NCI-H1417 (cell line): Measurements from ENCODE around the gene BCKDHA.
"Not testable (repeated sequence)": the region's sequence is repeated elsewhere in the genome, so short reads cannot be mapped to it uniquely, and the experiment has no call there.

Experiments used
- DNase-seq, 3 experiments: peaks; one replicate each; lab custom pipeline; 2025; lab: John Stamatoyannopoulos, UW

The BCKDHA gene

DNA sequence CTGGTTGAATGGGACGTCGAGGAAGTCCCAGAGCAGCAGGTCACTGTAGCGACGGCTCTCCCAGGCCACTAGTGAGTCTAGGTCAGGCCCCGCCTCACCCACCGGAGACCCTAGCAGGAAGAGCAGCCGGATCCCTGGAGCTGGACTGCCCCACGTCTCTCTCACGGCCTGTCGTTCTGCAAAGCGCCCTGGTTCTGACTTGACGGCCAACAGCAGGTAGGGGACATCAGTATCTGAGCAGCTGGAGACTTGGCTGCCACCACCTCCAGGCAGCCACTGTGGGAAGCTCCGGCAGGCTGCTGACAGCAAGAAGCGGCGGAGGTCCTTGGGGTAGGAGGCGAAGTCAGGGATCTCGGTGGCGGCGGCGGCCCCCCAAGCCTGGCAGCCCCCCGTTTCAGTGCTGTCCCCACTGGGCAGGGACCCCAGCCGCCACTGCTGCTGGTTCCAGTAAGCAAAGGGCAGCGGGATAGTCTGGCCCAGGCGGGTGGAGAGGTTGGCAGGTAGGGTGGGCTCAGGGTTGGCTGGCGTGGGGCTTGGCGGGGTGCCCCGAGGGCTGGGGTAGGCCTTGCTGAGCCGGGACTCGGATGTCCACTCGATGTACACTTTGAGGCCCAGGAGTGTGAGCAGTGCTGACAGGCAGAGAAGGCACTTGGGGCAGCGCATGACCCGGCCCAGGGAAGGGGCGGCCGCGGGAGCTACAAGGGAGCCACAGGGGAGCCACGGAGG lies 28.7 kb downstream of the BCKDHA start:
- no peak for DNase-seq

DNA sequence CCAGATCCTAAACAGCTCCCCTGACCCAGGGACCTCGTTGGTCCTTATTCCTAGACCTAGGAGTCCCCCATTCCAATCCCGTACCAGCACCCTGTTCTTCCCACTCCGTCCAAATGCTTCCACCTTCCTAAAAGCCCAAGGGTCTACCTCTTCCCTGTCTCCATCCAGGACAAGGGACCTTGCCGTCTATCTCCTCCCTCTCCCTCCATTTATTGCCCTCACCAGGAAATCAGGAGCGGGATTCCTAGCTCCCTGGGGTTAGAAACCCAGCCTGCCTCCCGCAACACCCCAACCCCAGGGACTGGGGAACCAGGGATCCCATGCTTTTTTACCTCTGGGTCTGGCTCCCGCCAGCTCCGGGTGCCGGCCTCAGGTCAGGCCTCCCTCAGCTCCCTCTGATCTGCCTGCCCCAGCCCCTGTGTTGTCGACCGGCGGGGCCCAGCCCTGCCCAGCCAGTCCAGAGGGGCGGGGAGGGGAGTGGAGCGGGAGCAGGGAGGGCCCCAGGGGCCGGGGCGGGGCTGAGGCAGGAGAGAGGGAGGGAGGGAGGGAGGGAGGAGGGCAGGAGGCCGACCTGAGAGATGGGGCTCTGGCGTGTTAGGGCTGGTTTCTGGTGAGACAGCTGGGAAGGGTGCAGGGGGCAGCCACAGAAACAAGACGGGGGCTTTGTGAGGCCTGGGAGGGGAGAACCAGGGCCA lies 29.5 kb downstream of the BCKDHA start, which contains the start of gene B3GNT8:
Gene B3GNT8 (minus strand): TSS at position 423 of the 695 bp plus-strand sequence. CDS start 596 bp downstream, outside the sequence.
- peak; percentile 72 to 89 (median 73) for DNase-seq

DNA sequence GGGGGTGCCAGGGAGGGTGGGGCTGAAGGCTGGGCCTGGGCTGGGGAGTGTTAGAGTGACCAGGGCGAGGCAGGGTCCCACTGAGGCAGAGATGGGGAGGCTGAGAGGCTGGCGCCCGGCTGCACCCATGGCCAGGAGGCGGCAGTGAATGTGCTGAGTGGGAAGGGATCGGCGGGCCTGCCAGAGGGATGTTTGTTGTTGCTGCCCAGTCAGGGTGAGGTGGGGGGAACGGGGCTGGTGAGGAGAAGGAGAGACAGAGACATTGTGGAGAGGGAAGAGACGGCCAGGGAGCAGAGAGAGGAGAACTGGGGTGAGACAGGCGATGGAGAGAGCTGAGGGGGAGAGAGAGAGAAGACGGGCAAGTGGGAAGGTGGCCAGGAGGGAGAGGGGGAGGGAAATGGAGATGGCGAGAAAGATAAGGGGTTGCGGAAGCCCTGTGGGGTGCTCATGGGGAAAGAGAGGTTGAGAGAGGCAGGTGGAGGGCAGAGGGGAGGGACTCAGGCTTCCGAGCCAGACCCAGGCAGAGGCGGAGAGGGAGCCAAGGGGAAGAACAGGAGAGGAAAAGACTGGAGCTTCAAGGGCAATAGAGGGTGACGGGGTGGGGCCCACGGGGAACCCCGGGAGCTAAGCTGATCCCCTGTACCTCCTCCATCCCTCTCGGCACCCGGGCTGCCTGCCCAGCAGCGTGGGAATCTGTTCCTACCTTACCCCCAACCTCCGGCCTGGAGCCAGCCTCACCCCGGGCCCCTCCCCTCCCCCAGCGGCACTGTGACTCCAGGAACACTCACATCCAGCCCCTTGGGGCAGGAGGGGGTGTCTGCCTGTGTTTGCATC lies 30.2 kb downstream of the BCKDHA start:
- DNase-seq: peak; percentile 49 to 63 (median 62)

DNA sequence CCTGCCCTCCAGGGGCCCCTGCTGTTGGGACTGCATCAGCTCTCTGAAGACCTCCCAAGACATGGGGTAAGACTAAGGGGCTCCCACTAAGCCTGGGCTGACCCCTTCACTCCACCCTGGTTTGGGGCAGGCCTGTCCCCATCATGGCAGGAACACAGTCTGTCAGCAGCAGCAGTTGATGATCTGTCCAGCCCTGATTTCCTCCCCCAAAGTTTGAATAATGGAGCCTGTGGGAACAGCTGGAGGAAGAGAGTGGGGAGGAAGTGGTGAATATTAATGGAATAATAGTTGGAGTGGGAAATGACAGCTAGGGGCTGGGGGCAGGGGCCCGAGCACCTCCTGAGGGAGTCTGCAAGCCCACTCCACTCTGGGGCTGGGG lies 30.9 kb downstream of the BCKDHA start:
- no peak for DNase-seq

DNA sequence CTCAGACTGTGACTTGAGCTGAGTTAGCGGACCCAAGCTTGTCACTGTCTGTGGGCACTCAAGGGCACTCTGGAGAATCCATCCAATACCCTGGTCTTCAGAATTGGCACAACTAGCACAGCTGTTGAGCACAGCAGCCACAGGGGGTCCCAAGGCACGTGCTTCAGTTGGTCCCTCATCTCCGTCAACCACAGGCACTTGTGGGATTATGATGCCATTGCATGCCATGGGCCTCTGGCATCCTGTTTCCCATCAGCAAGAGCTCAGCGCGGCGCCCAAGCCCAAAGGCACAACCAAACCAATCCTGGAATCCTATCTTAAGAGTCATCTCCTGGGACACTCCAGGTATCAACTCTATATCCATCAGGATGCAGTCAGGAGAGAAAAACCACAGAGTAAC lies 33.3 kb downstream of the BCKDHA start:
- peak in 2 of 3 experiments; percentile 1 to 17 for DNase-seq

DNA sequence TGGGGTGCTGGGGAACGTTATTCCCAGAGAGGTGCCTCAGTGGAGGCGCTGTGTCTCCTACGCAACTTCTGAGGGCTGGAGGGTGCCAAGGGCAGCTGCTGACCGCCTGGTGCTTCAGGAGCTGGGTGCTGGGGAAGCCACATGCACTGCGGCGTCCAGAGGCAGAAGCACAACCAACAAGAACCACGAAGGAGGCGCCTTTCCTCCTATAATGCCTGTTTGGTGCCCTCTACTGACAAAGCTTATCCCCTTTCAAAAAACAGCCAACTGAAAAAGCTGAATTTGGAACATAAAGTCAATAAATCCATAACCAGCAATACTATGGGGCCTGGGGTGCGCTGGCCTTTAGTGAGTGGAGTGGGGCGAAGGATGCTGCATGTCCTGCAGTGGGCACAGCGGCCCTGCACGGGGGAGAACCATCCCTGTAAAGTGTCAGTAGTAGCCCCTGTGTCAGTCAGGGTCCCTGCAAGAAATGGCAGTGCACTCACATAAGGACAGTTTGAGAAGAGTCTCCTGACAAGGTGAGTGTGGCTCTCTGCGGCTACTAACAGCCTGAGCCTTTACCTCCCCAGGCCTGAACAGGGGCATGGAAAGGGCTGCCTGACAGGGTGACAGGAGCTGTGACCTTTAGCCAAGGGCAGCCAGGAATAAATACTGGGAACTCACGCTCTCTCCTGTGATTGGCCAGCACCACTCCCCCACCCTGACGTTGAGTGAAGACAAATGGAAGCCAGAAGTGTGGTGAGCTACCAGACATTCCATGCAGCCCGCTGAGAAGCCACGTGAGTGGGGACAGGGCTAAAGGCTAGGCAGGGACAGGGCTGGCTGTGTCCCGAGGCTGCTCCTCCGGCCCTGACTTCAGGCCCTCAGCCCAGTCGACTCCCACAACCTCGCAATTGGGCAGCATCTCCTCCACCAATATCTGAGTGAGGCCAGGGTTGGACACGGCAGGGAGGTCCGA lies 34.1 kb downstream of the BCKDHA start:
- peak in 2 of 3 experiments; percentile 6 to 9 for DNase-seq

DNA sequence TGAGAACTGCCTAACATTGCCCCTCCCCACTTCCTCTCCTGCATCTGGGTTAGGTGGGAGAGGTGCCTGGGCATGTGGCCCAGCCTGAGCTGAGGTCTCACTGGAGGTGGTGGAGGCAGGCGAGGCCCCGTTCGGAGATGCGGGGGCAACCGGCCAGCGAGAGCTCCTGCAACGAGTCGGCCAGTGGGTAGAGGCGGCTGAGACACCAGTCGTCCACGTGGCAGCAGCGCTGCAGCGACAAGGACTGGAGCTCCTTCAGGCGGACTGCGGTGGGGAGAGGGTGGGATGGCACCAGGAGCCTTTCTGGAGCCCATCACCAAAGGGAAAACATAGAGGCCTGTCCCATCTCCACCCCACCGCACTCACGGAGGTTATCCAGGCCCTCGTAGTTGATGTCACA lies 35.6 kb downstream of the BCKDHA start:
- DNase-seq: no peak

DNA sequence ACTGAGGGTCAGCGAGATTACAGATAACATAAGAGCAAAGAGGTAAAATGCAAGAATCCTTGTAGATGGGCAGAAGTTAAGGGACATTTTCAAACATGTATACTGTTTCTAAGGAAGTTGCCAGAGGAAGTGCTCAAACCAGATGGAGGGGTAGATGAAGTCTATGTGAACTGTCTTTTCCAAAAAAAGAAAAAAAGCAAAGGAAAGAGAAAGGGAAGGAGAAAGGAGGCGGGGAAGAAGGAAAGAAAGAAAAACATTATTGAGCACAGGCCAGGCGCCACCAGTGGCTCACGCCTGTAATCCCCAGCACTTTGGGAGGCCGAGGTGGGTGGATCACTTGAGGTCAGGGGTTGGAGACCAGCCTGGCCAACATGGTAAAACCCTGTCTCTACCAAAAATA lies 36.8 kb downstream of the BCKDHA start:
- no peak for DNase-seq

DNA sequence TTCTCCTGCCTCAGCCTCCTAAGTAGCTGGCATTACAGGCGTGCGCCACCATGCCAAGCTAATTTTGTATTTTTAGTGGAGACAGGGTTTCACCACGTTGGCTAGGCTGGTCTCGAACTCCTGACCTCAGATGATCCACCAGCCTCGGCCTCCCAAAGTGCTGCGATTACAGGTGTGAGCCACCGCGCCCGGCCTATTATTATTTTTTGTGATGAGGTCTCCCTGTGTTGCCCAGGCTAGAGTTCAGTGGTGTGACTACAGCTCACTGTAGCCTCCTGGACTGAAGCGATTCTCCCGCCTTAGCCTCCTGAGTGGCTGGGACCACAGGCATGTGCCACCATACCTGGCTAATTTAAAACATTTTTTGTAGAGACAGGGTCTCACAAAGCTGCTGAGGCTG lies 37.8 kb downstream of the BCKDHA start:
- not testable (repeated sequence) for DNase-seq

DNA sequence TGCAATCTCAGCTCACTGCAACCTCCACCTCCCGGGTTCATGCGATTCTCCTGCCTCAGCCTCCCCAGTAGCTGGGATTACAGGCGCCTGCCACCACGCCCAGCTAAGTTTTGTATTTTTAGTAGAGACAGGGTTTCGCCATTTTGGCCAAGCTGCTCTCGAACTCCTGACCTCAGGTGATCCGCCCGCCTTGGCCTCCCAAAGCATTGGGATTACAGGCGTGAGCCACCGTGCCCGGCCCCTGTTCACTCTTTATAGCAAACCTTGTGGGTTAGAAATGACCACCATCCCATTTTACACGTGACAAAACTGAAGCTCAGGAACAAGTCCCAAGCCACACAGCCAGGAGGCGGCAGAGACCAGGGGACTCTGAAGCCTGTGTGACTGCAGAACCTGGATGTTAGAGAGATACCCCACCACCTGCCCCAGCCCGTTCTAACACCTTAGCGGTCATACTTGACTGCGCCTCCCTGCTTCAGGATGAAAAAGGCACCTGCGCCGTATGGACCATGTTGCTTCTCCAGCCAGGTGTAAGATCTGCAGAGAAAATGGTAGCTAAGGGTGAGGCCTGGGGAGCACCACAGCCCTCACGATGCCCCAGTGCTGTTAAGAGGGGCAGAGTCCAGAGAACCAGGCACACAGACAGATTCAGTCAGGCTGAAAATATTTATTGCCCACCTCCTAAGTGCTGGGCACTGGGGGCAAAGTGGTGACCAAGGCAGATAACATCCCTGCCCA lies 38.5 kb downstream of the BCKDHA start:
- DNase-seq: no peak

DNA sequence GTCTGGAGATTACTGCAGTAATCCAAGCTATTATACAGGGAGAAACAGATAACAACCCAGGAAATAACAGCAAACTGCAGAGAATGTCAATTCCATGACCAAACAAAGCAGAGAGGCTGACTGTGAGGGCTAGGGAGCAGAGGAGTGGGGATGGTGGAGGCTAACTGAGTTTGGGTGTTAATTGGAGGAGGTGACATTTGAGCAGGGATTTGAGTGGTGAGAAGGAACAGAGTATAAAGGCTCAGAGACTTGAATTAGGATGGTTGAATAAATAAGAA lies 39.0 kb downstream of the BCKDHA start:
- DNase-seq: no peak

DNA sequence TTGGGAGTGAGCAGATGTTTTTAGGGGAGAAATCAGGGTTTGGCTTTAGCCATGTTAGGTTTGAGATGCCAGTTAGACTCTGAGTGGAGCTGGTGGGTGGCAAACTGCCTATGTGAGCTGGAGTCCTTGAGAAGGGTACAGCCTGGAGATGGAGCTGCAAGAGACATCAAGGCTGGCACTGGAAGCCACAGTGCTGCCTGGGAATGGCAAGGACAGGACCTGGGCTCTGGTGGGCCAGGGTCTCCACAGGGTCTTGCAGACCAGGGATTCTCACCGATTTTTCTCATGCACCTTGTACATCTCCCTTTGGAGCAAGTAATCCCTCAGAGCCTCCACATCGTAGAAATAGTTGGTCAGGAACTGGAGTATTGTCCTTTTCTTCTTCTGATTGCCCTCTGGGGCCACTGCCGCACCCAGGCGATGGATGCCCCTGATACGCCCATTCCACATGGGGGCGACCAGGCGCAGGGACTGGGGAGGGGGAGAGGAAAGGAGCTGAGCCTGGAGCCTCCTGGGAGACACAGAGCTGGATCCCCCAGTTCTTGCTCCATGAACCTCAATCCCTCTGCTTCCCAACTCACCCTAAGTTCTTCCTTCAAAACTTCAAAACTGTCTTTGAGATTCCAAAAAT lies 40.4 kb downstream of the BCKDHA start:
- DNase-seq: no peak

DNA sequence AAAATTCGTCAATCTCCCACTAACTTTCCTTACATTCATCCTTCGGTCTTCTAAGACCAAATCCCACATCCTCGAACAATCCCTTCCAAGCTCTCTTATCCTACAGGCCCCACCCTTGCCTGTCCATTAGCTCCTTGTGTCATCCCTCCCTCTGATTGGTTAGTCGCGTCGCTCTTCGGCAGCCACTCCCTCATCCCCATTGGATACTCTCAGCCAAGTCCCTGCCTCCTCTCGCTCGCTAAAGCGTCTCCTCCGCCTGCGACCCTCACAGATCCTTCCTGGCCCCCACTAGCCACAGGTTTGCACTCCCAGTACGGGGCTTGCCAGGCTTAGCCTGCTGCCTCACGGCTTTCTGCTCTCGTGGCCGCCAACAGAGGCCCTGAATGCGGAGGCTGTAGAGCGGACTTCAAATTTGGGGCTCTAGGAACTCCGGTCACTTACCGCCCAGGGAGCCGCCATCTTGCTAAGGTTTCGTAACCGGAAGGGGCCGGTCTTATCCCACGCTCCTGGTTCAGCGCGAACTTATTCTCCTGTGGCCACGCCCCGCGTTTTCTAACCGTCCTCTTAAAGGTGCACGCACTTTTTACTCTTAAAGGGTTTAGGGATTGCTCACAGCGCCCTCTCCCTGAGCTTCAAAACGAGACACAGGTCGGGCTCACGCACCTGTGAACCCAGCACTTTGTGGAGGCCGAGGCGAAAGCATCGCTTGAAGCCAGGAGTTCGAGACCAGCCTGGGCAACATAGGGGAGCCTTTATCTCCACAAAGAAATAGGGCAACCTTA lies 42.0 kb downstream of the BCKDHA start, which contains the start of gene DMAC2:
Gene DMAC2 (minus strand): TSS at position 472 of the 782 bp plus-strand sequence. CDS start 13 bp downstream, at position 459.
- DNase-seq: peak; percentile 98 to 100 (median 99)

DNA sequence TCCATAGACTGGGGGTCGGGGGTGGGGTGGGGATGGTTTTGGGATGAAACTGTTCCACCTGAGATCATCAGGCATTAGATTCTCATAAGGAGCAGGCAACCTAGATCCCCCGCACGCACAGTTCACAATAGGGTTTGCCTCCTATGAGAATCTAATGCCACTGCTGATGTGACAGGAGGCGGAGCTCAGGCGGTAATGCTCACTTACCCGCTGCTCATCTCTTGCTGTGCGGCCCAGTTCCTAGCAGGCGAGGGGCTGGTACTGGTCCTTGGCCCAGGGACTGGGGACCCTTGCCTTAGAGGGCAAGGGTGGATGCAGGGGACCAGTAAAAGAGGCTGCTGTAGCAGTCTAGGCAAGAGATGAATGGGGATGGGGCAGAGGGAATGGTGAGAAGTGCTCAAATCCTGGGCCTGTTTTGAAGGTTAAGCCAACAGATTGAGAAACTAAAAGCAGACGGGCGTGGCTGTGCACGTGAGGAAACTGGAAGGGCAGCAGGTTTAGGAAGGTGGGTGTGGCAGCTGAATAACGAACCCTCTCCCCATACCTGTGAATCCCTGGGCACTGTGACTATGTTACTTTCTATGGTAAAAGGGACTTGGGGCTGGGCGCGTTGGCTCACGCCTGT lies 43.8 kb downstream of the BCKDHA start:
- DNase-seq: no peak

DNA sequence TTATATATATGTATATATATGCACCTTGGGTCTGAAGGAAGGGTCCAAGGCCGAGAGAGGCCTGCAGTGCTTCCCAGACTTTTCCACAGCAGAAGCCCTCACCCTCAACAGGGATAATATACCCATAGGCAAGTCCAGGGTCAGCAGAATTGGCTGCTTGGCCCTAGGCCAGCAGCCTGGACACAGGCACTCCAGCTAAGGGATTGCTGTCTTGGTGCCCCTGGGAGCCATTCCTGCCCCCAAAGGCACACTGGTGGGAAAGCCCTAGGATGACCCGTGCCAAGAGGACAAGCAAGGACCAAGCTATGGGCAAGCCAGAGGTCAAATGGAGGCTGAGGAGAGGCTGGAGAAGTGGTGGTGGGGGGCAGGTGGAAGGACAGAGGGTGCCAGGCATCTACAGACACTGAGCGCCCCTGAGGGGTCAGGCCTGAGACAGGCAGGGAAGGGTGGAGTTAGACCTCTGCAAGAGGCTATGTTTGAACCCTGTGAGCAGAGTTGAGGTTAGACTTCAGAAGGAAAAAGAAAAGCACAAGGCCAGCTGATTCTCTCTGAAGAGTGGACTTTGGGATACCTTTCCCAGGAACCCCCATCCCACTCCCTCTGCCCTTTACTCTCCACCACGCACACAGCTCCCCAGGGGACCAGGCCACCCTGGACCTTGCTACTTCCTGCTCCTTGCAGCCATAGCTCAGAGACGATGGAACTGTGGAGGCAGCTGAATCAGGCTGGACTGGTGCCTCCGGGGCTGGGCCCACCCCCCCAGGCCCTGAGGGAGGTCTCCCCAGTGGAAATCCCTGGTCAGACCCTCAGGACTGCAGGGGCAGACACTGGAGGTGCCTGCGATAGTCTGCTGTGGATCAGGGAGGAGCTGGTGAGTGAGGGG lies 45.1 kb downstream of the BCKDHA start, which contains the start of gene ERICH4:
Gene ERICH4 (plus strand): TSS at position 684 of the 883 bp plus-strand sequence. CDS start 14 bp downstream, at position 698.
- DNase-seq: no peak

DNA sequence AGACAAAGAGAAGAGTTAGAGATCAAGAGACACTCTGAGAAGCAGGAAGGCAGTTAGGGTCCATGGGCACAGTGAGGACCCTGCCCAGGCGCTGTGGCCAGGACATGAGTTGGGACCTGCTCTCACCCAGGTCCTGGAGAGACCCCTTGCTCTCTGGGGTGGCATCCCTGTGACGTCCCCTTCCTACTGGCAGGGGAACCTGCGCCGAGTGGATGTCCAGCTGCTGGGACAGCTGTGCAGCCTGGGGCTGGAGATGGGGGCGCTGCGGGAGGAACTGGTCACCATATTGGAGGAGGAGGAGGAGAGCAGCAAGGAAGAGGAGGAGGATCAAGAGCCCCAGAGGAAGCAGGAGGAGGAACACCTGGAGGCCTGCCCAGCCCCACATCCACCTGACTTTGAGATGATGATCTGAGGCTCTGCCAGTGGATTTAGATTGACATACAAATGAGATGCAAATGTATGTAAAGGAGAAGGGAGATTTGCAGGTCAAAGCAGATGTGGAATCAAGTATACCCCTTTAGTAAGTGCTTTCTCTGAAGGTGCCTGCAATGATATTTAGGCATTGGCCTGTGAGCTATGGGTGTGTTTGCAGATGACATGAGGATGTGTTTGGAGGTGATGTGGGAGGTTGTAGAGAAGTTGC lies 46.3 kb downstream of the BCKDHA start:
- no peak for DNase-seq

DNA sequence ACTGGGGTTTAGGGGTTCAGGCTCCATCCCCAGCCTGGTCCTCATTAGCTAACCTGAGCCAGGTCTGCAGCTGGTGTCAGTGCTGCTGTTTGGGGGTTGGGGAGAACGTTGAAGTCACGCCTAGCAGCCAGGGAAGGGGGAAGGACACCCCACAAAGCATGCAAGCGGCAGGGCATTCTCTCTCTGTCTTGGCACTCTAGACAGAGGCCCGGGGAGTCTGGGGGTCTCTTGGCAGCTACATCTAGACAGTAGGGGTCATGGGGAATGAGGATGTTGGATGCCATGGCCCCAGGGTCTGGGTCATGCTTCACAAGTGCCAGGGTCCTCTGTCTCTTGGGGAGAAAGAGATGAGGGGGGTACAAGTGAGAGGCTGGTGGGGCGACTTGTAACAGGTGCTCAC lies 48.0 kb downstream of the BCKDHA start:
- no peak for DNase-seq
